Osteoblast (primary cell): ENCODE measurements around the gene GPR26. TPM values are rescaled to one million over a fixed set of nuclear protein-coding genes. Genes with fewer than 3 reads are reported as not detected.

Experiments used
- DNase-seq: peaks from one replicate; pipeline ENCODE4 v3.0.0; 2011; ENCODE audit warnings: low spot score, mixed read lengths; ENCODE audit not compliant: insufficient read length; ENCODE audit errors: missing footprints
- H2AFZ ChIP-seq: 2 replicates; pipeline ENCODE4 v1.6.0; 2011; ENCODE audit warnings: mild to moderate bottlenecking, low read length
- H3K27ac ChIP-seq: 2 replicates; pipeline ENCODE4 v1.5.1; 2011; ENCODE audit warnings: mild to moderate bottlenecking, low read depth, low read length, moderate library complexity
- H3K27me3 ChIP-seq: 2 replicates; pipeline ENCODE4 v1.6.0; 2012; ENCODE audit warnings: mild to moderate bottlenecking, control low read depth, inconsistent platforms, low read length, moderate library complexity; ENCODE audit not compliant: insufficient read depth
- H3K36me3 ChIP-seq: 2 replicates; pipeline ENCODE4 v1.5.1; 2011; ENCODE audit warnings: mild to moderate bottlenecking, low read length, control low read depth, moderate library complexity; ENCODE audit not compliant: insufficient read depth
- H3K4me1 ChIP-seq: 2 replicates; pipeline ENCODE4 v1.5.1; 2011; ENCODE audit warnings: mild to moderate bottlenecking, low read length, control low read depth, moderate library complexity; ENCODE audit not compliant: insufficient read depth
- H3K4me2 ChIP-seq: 2 replicates; pipeline ENCODE4 v1.6.0; 2011; ENCODE audit warnings: mild to moderate bottlenecking, low read length; ENCODE audit not compliant: insufficient read depth
- H3K4me3 ChIP-seq: fragments of 200-600 bp; sonication (generic); 3 replicates; pipeline ENCODE4 v1.5.1; 2012; ENCODE audit warnings: mild to moderate bottlenecking, low read length, inconsistent platforms; ENCODE audit not compliant: insufficient read depth
- H3K79me2 ChIP-seq: 2 replicates; pipeline ENCODE4 v1.6.0; 2012; ENCODE audit warnings: mild to moderate bottlenecking, low read length, control low read depth, inconsistent platforms; ENCODE audit not compliant: insufficient read depth
- H3K9me3 ChIP-seq: 2 replicates; pipeline ENCODE4 v1.5.1; 2011; ENCODE audit warnings: low read depth, low read length, control low read depth
- H4K20me1 ChIP-seq: 2 replicates; pipeline ENCODE4 v1.6.0; 2012; ENCODE audit warnings: mild to moderate bottlenecking, low read length, control low read depth; ENCODE audit not compliant: insufficient read depth
- total RNA-seq: library from RNA; depleted of rRNA; stranded (reverse); fragments of >200 nt; gene quantifications from 2 replicates; pipeline ENCODE4 v1.2.3, GENCODE V29; 2012
- TF ChIP-seq, protein P1 (sequence below): IDR thresholded peaks from 2 replicates; pipeline ENCODE4 v1.5.1; 2011; ENCODE audit warnings: mild to moderate bottlenecking, low read depth, low read length, moderate library complexity; ENCODE audit errors: extremely low read depth

The GPR26 gene
- total RNA-seq, 1 donor = not detected

- Histone ChIP-seq H3K4me2 (no peak overlapping the region), H2AFZ (no peak overlapping the region), H3K4me3 (no peak overlapping the region), H3K27ac (no peak overlapping the region), H3K4me1 (no peaks in the 10 kb centered on the region), H3K79me2 (no peaks in the 10 kb centered on the region), H4K20me1 (no peaks in the 10 kb centered on the region), H3K36me3 (no peaks in the 10 kb centered on the region), H3K27me3 (no peaks in the 10 kb centered on the region), H3K9me3 (peaks cover 3% of the 10 kb centered on the region)
- TF ChIP-seq, protein P1, sequence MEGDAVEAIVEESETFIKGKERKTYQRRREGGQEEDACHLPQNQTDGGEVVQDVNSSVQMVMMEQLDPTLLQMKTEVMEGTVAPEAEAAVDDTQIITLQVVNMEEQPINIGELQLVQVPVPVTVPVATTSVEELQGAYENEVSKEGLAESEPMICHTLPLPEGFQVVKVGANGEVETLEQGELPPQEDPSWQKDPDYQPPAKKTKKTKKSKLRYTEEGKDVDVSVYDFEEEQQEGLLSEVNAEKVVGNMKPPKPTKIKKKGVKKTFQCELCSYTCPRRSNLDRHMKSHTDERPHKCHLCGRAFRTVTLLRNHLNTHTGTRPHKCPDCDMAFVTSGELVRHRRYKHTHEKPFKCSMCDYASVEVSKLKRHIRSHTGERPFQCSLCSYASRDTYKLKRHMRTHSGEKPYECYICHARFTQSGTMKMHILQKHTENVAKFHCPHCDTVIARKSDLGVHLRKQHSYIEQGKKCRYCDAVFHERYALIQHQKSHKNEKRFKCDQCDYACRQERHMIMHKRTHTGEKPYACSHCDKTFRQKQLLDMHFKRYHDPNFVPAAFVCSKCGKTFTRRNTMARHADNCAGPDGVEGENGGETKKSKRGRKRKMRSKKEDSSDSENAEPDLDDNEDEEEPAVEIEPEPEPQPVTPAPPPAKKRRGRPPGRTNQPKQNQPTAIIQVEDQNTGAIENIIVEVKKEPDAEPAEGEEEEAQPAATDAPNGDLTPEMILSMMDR = no peak
- no peak for DNase-seq
Observed at GRCh38 chr10:123683459-123683858, 17.3 kb downstream of the GPR26 start.

GRCh38 chr10:123683865-123684264, 17.7 kb downstream of the GPR26 start:
- H2AFZ ChIP-seq = no peak overlapping the region
- H3K27me3 ChIP-seq = no peaks in the 10 kb centered on the region
- H4K20me1 ChIP-seq = no peaks in the 10 kb centered on the region
- no peaks in the 10 kb centered on the region for H3K4me1 ChIP-seq
- peaks cover 3% of the 10 kb centered on the region for H3K9me3 ChIP-seq
- DNase-seq = no peak
- no peaks in the 10 kb centered on the region for H3K36me3 ChIP-seq
- H3K4me2 ChIP-seq = no peak overlapping the region
- H3K79me2 ChIP-seq = no peaks in the 10 kb centered on the region
- TF ChIP-seq, protein P1 = no peak
- H3K27ac ChIP-seq = no peak overlapping the region
- no peak overlapping the region for H3K4me3 ChIP-seq

DNA sequence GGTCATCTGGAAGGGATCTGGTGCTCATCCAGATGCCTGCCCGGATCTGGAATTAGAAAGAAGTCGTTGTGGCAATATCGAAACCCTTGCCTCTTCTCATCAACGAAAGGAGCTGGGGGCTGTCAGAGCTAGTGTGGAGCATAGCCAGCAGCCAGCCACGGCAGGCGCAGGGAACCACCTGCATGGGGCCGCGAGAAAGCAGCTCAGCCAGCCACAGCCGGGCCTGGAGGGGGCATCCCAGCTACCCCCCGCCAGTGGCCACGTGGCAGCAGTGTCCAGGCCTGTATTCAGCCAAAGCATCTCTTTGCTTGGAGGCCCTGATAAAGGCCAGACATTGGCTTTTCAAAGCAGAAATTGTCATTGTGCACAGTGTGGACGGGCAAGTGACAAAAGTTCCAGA, 19.1 kb downstream of the GPR26 start:
- H2AFZ ChIP-seq = no peak overlapping the region
- H3K36me3 ChIP-seq = no peaks in the 10 kb centered on the region
- peaks cover 3% of the 10 kb centered on the region for H3K9me3 ChIP-seq
- DNase-seq = no peak
- no peaks in the 10 kb centered on the region for H3K27me3 ChIP-seq
- TF ChIP-seq, protein P1 = no peak
- no peaks in the 10 kb centered on the region for H3K4me1 ChIP-seq
- H3K79me2 ChIP-seq = no peaks in the 10 kb centered on the region
- no peak overlapping the region for H3K27ac ChIP-seq
- no peaks in the 10 kb centered on the region for H4K20me1 ChIP-seq
- H3K4me2 ChIP-seq = no peak overlapping the region
- no peak overlapping the region for H3K4me3 ChIP-seq

DNA sequence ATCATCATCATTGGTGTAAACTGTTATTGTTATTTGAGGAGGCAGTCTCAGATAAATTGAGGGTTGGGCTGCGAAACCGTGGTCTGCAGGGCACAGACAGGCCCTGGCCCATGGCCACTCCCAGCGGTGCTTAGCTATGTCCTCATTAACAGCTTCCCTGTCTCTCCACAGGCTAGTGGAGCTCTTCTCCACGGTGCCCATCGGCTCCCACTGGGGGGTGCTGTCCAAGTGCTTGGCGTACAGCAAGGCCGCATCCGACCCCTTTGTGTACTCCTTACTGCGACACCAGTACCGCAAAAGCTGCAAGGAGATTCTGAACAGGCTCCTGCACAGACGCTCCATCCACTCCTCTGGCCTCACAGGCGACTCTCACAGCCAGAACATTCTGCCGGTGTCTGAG, 21.6 kb downstream of the GPR26 start:
- no peak overlapping the region for H3K4me2 ChIP-seq
- H3K27ac ChIP-seq = no peak overlapping the region
- no peaks in the 10 kb centered on the region for H3K4me1 ChIP-seq
- no peaks in the 10 kb centered on the region for H3K79me2 ChIP-seq
- H3K4me3 ChIP-seq = no peak overlapping the region
- H2AFZ ChIP-seq = no peak overlapping the region
- no peaks in the 10 kb centered on the region for H3K27me3 ChIP-seq
- H4K20me1 ChIP-seq = no peaks in the 10 kb centered on the region
- no peaks in the 10 kb centered on the region for H3K36me3 ChIP-seq
- no peak for DNase-seq
- H3K9me3 ChIP-seq = no peaks in the 10 kb centered on the region
- TF ChIP-seq, protein P1 = no peak
